GM19467 (cell line): ENCODE results near the gene SCYGR7.
"Not testable (repeated sequence)": the region's sequence is repeated elsewhere in the genome, so short reads cannot be mapped to it uniquely, and the experiment has no call there.

Experiments
- ATAC-seq: cut with Tn5 transposase; IDR thresholded peaks from one replicate; pipeline ENCODE4 v1.9.1; 2021; ENCODE audit warnings: mild to moderate bottlenecking, moderate library complexity; ENCODE audit not compliant: unreplicated experiment

The SCYGR7 gene

GRCh38 chr2:227756261-227756660 is 28.1 kb downstream of the SCYGR7 start:
- not testable (repeated sequence) for ATAC-seq

GRCh38 chr2:227759411-227760118 is 31.4 kb downstream of the SCYGR7 start:
- no peak for ATAC-seq

GRCh38 chr2:227761740-227762476 is 33.8 kb downstream of the SCYGR7 start:
- no peak for ATAC-seq

- ATAC-seq = no peak
Measured at GRCh38 chr2:227765788-227766372, 37.7 kb downstream of the SCYGR7 start.

- ATAC-seq = peak; percentile 93
Measured at GRCh38 chr2:227766373-227766883, 38.3 kb downstream of the SCYGR7 start.

- ATAC-seq = no peak
Measured at GRCh38 chr2:227767830-227768229, 39.7 kb downstream of the SCYGR7 start.

GRCh38 chr2:227772197-227772661 is 44.1 kb downstream of the SCYGR7 start:
- ATAC-seq = no peak

- no peak for ATAC-seq
Measured at GRCh38 chr2:227772932-227773331, 44.8 kb downstream of the SCYGR7 start.

- no peak for ATAC-seq
Measured at GRCh38 chr2:227774011-227774624, 46.0 kb downstream of the SCYGR7 start.

GRCh38 chr2:227774895-227775842 is 47.0 kb downstream of the SCYGR7 start:
- ATAC-seq = no peak
